GM12892 (cell line): ENCODE data around the gene SPSB2.

Source experiments
- DNase-seq: peaks from one replicate; pipeline ENCODE4 v3.0.0; 2011; ENCODE audit not compliant: insufficient read length
- FAIRE-seq: peaks from 2 replicates; lab custom pipeline; 2011; peaks lifted over from hg19 to GRCh38; lab: Jason Lieb, UNC
- POLR2A ChIP-seq: IDR thresholded peaks from 2 replicates; pipeline ENCODE4 v1.6.1; 2011; ENCODE audit warnings: low read depth, low read length, control low read depth
- POLR2AphosphoS5 ChIP-seq: IDR thresholded peaks from 2 replicates; pipeline ENCODE4 v1.6.1; 2011; ENCODE audit warnings: low read depth, low read length, control low read depth
- TAF1 ChIP-seq: IDR thresholded peaks from 2 replicates; pipeline ENCODE4 v1.6.1; 2011; ENCODE audit warnings: low read depth, mild to moderate bottlenecking, control low read depth, low read length, borderline replicate concordance

Gene SPSB2

DNA sequence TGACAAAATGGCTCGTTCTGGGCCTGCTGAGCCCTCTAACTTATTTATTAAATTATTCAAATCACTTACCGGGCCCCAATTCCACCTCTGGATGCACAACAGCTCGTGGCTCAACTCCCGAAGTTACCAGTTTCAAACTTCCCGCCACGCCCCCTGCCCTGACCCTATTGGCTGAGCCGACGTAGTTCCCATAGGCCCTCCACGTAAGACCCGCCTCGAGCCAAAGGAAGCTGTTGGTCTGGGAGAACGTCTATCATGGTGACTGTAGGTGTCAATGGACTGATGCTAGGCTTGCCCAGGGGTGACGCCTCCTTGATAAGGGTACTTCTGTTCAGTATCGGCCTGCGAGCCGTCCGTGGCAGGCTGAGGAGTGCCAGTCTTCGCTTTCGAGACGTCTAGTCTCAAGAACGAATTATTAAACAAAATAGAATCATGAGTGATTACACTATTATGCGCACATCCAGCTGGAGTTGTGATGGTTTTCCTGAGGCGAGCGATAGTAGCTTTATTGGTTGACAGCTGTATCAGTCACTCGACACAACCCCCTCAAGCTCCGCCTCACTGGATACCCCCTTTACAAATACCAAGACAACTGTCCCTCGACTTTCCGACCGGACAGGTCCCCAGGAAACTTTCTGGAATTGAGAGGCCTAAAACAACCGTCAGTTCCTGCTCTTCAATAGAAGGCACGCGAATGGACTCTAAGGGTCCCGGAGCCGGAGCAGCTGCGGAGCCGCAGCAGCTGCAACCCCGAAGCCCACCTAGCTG, 21.8 kb downstream of the SPSB2 start, which contains the start of gene CDCA3:
TSS of gene CDCA3 (minus strand) at position 134 of the 768 bp plus-strand sequence. CDS start 334 bp downstream, outside the sequence.
- FAIRE-seq: peak; percentile 99
- DNase-seq: peak; percentile 100
- TF ChIP-seq POLR2AphosphoS5: peak; percentile 81
- no peak for TF ChIP-seq TAF1
- peak; percentile 87; the same call in 1 of the 2 replicates for TF ChIP-seq POLR2A

DNA sequence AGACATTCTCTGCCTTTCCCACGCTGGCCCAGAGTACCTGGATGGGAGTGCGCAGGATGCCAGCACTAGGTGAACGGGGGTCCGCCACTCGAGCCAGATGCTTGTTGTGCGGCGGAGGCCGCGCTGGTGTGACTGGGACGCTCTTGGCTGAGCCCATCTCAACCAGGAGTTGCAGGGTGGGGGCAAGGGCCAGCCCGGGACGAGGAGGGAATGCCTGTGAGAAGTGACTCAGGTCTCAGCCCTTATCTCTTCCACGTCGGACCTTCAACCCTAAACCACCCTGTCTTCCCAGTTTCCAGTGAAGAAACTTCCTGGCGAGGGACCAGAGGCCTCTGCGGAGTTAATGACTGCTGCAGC, 22.3 kb downstream of the SPSB2 start:
- no peak for DNase-seq
- no peak for FAIRE-seq

DNA sequence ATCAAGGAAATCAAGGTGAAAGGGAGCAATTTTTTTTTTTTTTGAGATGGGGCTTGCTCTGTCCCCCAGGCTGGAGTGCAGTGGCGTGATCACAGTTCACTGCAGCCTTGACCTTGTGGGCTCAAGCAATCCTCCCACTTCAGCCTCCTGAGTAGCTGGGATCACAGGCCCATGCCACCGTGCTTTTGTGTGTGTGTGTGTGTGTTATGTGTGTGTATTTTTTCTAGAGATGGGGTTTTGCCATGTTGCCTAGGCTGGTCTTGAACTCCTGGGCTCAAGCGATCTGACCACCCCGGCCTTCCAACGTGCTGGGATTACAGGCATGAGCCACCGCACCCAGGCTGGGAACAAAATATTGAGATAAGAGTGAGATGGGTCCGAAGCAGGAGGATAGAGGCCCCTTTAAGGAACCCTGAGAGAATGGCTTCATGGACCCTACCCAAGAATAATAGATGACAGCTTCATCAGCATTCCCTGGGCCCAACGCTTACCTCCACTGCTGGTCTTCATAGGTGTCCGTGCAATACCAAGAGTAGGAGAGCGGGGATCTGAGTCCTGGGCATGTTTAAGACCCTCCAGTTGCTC, 23.0 kb downstream of the SPSB2 start:
- TF ChIP-seq POLR2AphosphoS5 (no peak), TAF1 (no peak), POLR2A (no peak)
- FAIRE-seq: no peak

More for the DNA sequence above, 22.3 kb downstream of the SPSB2 start:
- TF ChIP-seq TAF1: no peak
- no peak for TF ChIP-seq POLR2AphosphoS5

DNA sequence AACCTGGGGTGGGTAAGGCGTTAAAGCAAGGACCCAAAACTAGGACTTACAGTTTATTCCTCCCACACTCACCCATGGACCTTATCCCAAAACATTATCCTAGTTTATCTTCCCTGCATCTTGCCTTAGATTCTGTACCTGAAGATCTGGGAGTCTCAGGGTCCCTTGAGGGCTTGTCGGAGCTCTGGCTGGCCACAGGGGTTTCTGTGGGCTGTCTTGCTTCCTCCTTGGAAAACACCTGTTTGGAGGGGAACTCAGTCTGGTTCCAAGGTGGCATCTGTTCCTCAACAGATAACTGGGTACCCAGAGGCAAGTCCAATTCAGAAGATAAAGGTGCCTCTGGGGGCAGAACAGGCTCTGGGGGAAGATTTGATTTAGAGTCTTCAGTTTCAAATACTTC, 23.7 kb downstream of the SPSB2 start:
- FAIRE-seq: no peak
- DNase-seq: no peak

More for the DNA sequence above, 23.0 kb downstream of the SPSB2 start:
- no peak for DNase-seq

DNA sequence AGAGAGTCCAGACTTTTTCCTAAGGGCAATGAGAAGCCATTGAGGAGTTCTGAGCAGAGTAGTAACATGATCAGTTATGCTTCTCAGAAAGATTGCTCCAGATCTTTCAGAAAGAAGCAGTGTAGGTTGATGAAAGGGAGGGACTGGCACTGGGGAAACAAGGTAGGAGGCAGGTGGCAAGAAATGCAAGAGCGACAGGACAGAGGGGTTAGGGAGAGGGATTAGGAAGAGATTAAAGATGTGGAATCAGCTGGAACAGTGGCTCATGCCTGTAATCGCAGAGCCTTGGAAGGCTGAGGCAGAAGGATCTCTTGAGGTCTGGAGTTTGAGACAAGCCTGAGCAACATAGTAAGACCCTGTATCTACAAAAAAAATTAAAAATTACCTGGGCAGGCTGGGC, 25.4 kb downstream of the SPSB2 start:
- no peak for DNase-seq
- TF ChIP-seq POLR2A (no peak), POLR2AphosphoS5 (no peak), TAF1 (no peak)
- no peak for FAIRE-seq

More for the DNA sequence above, 23.7 kb downstream of the SPSB2 start:
- TF ChIP-seq POLR2A (no peak), POLR2AphosphoS5 (no peak), TAF1 (no peak)

DNA sequence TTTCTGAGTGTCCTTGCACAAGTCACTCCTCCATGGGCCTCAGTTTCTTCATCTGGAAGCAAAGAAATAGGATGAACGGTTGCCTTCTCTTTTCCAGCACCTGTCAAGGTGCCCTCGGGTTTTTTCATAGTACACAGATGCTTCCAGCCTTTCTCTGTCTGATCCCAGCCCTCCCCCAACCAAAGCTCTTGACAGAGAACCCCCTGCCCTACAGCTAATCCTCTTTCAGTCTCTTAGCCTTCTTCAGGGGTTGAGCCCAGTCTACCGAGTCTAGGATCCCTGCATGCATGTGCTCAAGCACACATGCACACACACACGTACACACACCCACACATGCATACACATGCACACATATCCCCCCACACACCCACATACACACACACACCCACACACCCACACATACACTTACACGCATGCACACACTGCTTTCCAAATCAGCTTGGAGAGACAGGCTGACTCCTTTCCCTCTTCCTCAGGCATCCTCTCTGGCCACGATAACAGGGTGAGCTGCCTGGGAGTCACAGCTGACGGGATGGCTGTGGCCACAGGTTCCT, 26.7 kb downstream of the SPSB2 start:
- FAIRE-seq (no peak), DNase-seq (no peak)
- TF ChIP-seq POLR2AphosphoS5 (no peak), TAF1 (no peak), POLR2A (no peak)

DNA sequence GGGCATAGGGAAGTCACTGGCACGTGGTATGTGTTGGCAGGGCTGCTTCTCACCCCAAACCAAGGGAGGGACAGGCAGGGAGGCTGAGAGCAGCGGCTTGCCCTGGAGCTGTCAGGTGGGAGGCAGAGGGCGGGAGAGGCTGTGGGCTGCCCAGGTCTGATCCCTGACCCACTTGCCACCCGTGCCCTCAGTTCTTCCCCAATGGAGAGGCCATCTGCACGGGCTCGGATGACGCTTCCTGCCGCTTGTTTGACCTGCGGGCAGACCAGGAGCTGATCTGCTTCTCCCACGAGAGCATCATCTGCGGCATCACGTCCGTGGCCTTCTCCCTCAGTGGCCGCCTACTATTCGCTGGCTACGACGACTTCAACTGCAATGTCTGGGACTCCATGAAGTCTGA, 27.7 kb downstream of the SPSB2 start:
- DNase-seq (no peak), FAIRE-seq (no peak)
- TF ChIP-seq TAF1 (no peak), POLR2A (no peak), POLR2AphosphoS5 (no peak)

DNA sequence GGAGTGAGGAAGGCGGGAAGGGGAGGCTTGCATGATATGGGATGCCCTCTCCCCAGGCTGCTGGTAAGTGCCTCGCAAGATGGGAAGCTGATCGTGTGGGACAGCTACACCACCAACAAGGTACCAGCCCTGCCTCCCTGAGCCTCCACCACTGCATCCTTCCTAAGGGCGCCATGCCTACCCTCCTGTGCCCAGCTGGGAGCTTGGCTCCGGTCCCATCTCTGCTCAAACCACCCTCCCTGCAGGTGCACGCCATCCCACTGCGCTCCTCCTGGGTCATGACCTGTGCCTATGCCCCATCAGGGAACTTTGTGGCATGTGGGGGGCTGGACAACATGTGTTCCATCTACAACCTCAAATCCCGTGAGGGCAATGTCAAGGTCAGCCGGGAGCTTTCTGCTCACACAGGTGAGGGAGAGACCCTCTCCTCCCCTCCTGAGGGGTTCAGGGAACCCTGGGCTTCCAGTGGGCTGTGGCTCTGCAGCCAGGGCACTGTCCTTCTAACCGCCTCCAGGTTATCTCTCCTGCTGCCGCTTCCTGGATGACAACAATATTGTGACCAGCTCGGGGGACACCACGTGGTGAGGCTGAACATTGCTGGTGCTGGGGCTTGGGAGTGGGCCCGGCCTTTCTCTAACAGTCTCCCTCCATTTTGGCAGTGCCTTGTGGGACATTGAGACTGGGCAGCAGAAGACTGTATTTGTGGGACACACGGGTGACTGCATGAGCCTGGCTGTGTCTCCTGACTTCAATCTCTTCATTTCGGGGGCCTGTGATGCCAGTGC, 29.8 kb downstream of the SPSB2 start:
- TF ChIP-seq TAF1 (no peak), POLR2A (no peak), POLR2AphosphoS5 (no peak)
- FAIRE-seq: no peak

DNA sequence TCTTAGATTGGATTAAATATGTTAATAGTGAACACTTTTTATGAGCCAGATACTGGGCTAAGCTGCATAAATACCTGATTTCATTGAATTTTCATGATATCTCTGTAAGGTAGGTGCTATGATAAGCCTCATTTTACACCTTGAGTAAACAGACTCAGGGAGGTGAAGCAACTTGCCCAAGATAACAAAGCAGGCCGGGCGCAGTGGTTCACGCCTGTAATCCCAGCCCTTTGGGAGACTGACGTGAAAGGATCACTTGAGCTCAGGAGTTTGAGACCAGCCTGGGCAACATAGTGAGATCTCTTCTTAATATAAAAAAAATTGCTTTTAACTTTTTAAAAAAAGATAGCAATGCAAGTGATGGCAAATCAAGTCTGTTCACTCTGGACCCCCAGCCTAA, 31.0 kb downstream of the SPSB2 start:
- TF ChIP-seq POLR2AphosphoS5 (no peak), TAF1 (no peak), POLR2A (no peak)
- DNase-seq (no peak), FAIRE-seq (no peak)

More for the DNA sequence above, 29.8 kb downstream of the SPSB2 start:
- DNase-seq: no peak

DNA sequence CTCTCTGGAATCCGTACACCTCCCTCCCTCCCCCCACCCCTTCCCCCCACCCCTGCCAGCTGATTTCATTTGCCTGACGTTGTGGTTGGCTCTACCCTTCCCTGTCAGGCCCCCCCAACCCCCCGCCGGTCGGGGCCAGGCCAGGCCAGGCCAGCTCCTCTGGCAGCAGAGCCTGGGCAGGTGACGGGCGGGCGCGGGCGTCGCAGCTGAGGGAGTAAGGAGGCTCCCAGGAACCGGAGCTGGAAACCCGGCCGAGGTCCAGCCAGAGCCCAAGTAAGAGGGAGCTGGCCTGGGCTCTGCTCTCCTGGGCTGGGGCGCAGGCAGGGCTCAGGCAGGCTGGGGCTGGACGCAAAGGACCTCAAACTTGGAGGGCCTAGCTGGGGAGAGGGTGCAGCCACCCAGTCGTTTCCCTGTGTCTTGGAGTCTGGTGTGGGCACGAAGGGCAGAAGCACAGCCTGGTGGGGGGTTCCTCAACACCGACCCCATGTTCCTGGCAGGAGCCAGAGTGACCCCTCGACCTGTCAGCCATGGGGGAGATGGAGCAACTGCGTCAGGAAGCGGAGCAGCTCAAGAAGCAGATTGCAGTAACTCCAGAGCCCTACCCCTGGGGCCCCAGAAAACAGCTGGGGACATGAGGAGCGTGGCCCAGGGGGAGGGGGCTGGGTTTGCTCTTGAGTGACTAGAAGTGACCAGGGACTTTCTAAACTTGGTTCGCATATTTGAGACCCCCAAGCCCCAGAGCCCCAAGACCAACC, 32.2 kb downstream of the SPSB2 start, which contains the start of gene GNB3:
TSS of gene GNB3 (plus strand) at position 165 of the 755 bp plus-strand sequence. CDS start at position 528, 363 bp downstream.
- no peak for FAIRE-seq

More for the DNA sequence above, 32.2 kb downstream of the SPSB2 start, which contains the start of gene GNB3:
- DNase-seq: no peak
- TF ChIP-seq POLR2AphosphoS5 (no peak), POLR2A (no peak), TAF1 (no peak)
